OCI-LY3 (cell line): ENCODE data around the gene WWOX.

ENCODE experiments used
- EZH2phosphoT487 ChIP-seq: fragments of 200-600 bp; shearing (Covaris generic); IDR thresholded peaks from 2 replicates; pipeline ENCODE4 v1.6.1; 2018; ENCODE audit warnings: antibody characterized with exemption, mixed run types, low read depth
- TF ChIP-seq, protein P1 (sequence below): fragments of 200-600, 300-600 bp; sonication (generic); IDR thresholded peaks from 2 replicates; pipeline ENCODE4 v1.5.1; 2014; ENCODE audit warnings: antibody characterized with exemption, low read length, low read depth

- TF ChIP-seq, protein P1, sequence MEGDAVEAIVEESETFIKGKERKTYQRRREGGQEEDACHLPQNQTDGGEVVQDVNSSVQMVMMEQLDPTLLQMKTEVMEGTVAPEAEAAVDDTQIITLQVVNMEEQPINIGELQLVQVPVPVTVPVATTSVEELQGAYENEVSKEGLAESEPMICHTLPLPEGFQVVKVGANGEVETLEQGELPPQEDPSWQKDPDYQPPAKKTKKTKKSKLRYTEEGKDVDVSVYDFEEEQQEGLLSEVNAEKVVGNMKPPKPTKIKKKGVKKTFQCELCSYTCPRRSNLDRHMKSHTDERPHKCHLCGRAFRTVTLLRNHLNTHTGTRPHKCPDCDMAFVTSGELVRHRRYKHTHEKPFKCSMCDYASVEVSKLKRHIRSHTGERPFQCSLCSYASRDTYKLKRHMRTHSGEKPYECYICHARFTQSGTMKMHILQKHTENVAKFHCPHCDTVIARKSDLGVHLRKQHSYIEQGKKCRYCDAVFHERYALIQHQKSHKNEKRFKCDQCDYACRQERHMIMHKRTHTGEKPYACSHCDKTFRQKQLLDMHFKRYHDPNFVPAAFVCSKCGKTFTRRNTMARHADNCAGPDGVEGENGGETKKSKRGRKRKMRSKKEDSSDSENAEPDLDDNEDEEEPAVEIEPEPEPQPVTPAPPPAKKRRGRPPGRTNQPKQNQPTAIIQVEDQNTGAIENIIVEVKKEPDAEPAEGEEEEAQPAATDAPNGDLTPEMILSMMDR: no peak
- no peak for TF ChIP-seq EZH2phosphoT487
Observed at GRCh38 chr16:78972006-78972405, 872.6 kb downstream of the WWOX start.
